Epithelial cell of esophagus (primary cell): ENCODE measurements around the gene PBX4.

Source experiments
- DNase-seq: peaks from one replicate; pipeline ENCODE4 v3.0.0; 2010; ENCODE audit warnings: low read depth
- H3K4me3 ChIP-seq: 2 replicates; pipeline ENCODE4 v1.5.1; 2011; ENCODE audit warnings: mild to moderate bottlenecking, low read length, control low read depth
- CTCF ChIP-seq: IDR thresholded peaks from 2 replicates; pipeline ENCODE4 v1.5.1; 2011; ENCODE audit warnings: low read depth, mild to moderate bottlenecking, low read length, control low read depth, inconsistent platforms; ENCODE audit not compliant: insufficient read depth; ENCODE audit errors: missing control alignments

Gene PBX4

GRCh38 chr19:19562665-19563347, 55.7 kb downstream of the PBX4 start:
- TF ChIP-seq CTCF, result no peak
- H3K4me3 ChIP-seq, result no peak overlapping the region
- no peak for DNase-seq

GRCh38 chr19:19561946-19562664, 56.4 kb downstream of the PBX4 start:
- no peak overlapping the region for H3K4me3 ChIP-seq
- TF ChIP-seq CTCF, result no peak
- no peak for DNase-seq

- no peak overlapping the region for H3K4me3 ChIP-seq
- no peak for DNase-seq
- TF ChIP-seq CTCF, result no peak
Measured at GRCh38 chr19:19559931-19560330, 58.6 kb downstream of the PBX4 start.

GRCh38 chr19:19558636-19559035, 59.9 kb downstream of the PBX4 start:
- H3K4me3 ChIP-seq, result no peak overlapping the region
- no peak for TF ChIP-seq CTCF
- no peak for DNase-seq

- no peak overlapping the region for H3K4me3 ChIP-seq
- DNase-seq, result no peak
- TF ChIP-seq CTCF, result no peak
Measured at GRCh38 chr19:19558055-19558454, 60.4 kb downstream of the PBX4 start.

GRCh38 chr19:19554074-19555023, 64.1 kb downstream of the PBX4 start:
- DNase-seq, result peak; percentile 42
- peak; percentile 61 for TF ChIP-seq CTCF
- no peak overlapping the region for H3K4me3 ChIP-seq
